NCI-H187 treated with DMSO at 0.1 percent for 48 hours (cell line): ENCODE results near the gene TMEM74B.

Experiments used
- DNase-seq: peaks from one replicate; lab custom pipeline; 2025; lab: John Stamatoyannopoulos, UW

Gene TMEM74B

DNA sequence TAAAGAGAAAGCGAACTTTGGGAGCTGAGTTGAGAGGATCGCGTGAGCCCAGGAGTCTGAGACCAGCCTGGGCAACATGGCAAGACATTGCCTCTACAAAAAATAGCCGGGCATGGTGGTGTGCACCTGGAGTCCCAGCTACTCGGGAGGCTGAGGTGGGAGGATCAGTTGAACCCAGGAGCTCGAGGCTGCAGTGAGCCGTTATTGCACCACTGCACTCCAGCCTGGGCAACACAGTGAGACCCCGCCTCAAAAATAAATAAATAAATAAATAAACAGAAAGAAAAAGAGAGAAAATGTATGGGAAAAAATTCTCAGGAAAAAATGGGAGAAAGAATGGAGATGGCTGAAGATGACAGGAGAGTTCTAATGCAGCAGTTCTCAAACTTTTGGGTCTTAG lies 21.0 kb upstream of the TMEM74B start:
- no peak for DNase-seq

DNA sequence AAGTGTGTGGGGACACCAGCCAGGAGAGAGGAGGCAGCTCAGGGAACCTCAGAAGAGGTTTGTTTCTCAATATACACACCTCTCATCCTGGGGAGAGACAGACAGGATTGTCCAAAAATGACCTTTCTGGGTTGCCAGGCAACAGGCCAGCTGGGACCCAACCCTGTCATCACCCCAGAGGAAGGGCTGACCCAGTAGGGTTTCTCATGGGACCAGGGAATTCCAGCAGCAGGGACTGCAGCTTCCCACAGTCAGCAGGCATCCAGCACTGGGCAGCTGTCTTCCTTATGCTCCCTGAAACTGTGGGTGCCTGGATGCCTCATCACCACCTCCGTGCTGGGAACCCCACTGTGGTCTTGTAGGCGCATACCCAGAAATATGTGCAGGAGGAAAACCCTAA lies 19.8 kb upstream of the TMEM74B start:
- DNase-seq: no peak

DNA sequence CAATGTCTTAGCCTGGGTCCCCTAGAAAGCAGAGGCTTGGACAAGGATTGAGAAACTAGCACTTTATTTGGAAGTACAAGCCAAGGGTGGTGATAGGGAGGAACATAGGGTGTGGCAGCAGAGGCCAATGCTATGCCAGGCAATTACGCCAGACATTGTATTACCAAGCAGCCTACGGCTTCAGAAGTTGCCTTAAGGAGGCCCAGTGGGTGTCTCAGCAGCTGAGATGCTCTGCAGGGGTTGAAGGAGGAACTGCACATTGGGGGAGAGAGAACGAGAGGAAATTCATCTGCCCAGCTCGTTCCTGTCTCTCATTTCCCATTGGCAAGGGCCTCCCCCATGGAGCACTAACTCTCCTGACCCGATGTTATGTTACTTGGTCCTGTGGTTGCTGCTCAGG lies 19.3 kb upstream of the TMEM74B start:
- no peak for DNase-seq

GRCh38 chr20:1203630-1204029 lies 18.8 kb upstream of the TMEM74B start:
- no peak for DNase-seq

DNA sequence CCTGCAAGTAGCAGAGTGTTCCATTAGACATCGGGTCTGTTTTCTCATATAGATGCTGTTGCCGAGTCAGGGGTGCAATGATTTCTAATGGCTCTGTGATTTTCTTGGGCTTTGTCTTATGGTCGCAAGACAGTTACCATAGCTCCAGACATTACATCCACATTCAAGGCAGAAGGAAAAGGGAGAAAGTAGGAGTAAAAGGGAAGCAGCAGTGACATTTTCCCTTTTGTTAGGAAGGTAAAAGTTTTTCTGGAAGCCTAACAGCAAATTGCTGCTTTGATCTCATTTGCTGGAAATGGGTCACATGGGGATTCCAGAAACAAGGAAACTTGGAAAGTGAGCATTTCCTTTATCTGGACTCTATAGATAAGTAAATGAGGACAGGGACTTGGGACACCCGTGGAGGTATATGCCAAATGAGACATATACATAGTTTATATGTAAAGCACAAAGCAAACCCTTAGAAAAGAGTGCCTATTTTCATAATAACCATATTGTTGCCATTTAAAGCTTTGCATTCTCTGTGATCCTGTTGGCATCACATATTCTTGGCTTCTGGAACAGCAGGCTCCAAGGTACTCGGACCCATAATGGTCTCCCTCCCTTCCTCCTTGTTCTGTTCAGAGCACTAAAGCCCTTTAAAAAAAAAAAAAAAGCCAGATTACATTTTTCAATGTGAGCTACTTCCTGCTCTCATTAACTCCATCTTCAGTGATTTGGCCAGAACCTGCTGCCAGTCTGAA lies 18.2 kb upstream of the TMEM74B start, which contains the start of gene C20orf202:
Gene C20orf202 (plus strand): TSS at position 693 of the 743 bp plus-strand sequence. CDS start 132 bp downstream, outside the sequence.
- DNase-seq: no peak

DNA sequence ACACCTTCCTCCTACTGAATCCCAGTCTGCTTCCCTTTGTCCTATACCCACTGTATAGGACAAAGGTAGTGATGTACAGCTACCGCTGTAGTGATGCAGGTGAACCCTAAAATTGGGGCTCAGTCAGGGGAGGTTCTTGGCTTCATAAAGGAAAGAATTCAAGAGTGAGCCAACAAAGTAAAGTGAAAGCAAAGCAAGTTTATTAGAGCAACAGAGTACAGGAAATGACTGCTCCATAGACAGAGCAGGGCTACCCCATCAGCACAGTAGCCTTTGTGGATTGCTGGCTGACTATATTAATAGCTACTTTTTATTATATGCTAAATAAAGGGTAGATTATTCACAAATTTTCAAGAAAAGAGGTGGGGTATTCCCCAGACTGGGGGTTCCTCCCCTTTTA lies 15.2 kb upstream of the TMEM74B start:
- DNase-seq: no peak

GRCh38 chr20:1199212-1199873 lies 14.6 kb upstream of the TMEM74B start:
- DNase-seq: no peak

- DNase-seq: no peak
These were observed 14.0 kb upstream of the TMEM74B start for GRCh38 chr20:1198751-1199150.

DNA sequence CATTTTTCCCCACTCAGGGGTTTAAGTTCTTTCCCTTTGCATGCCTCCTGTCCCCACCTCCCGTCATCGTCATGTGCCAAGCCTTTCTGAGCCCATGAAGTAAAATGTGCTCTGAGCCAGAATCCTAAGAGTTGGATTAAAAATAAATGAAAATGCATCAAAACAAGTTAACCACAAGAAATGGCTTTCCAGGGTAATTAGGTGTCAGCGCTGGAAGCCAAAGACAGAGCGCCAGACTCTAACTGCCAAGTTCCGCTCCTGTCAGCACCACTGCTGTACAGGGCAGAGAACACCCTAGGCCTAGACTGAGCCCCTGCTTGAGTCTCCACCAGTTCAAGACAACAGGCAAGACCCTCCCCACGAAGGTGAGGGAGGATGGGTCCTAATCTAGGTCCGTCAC lies 13.0 kb upstream of the TMEM74B start:
- no peak for DNase-seq

DNA sequence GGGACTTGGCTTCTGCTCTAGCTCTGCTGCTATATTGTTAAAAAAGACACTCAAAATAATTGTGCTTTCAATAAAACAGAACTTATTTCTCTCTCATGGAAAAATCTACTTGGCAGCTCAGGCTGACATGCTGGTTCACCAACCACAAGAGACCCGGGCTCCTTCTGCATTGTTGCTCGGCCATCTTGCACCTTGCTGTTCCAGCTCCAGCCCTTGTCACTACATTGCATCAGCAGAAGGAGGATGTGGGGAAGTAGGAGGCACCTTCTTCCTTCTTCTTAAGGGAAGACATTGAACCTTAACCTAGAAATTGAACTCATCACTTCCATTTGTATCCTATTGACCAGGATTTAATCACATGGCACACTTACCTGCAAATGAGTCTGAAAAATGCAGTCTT lies 11.9 kb upstream of the TMEM74B start:
- DNase-seq: no peak

GRCh38 chr20:1195226-1195625 lies 10.4 kb upstream of the TMEM74B start:
- DNase-seq: no peak

DNA sequence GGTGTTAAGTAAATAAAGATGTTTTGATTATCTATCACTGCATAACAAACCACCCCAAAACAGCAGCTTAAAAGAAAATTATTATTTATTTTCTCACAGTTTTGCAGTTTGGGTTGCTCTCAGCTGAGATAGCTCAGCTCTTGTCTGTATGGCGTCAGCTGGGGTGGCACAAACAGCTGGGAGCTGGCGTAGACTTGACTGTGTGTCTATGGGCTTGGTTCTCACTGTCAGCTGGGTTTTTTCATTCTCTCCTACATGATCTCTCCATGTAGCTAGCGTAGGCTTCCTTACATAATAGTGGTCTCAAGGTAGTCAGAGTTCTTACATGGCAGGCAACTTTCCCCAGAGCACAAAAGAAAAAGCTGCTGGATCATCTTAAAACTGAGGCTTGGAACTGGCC lies 6.5 kb upstream of the TMEM74B start:
- DNase-seq: no peak

DNA sequence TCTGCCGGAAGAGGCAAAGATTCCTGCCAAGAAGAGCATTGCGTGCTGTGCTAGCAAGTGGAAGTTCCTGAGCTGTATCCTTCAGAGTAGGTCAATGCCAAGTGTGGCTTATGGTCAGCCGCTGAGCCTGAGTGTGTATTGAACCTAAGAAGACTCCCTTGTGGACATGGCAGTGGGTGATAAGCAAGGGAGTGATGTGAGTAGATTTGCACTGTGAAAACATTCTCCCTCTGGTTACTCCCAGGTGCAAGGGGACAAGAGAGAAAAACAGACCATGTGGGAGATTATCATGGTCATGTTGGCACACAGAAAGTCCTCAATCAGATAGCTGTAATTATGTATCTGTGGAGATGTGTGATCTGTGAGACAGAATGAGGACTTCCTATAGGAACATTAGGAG lies 6.1 kb upstream of the TMEM74B start:
- DNase-seq: no peak

GRCh38 chr20:1189827-1190226 lies 5.0 kb upstream of the TMEM74B start:
- DNase-seq: no peak

DNA sequence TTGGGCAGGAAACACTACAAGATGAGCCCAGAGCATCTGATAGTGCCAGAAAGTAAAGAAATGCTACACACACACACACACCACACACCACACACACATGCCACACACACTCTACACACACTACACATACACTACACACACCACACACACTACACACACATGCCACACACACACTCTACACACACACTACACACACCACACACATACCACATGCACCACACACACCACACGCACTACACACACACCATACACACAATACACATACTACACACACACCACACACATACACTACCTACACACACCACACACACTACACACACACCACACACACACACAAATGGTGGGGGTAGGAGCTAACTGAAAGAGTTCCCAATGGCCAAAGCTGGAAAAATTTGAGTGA lies 3.6 kb upstream of the TMEM74B start:
- DNase-seq: no peak

DNA sequence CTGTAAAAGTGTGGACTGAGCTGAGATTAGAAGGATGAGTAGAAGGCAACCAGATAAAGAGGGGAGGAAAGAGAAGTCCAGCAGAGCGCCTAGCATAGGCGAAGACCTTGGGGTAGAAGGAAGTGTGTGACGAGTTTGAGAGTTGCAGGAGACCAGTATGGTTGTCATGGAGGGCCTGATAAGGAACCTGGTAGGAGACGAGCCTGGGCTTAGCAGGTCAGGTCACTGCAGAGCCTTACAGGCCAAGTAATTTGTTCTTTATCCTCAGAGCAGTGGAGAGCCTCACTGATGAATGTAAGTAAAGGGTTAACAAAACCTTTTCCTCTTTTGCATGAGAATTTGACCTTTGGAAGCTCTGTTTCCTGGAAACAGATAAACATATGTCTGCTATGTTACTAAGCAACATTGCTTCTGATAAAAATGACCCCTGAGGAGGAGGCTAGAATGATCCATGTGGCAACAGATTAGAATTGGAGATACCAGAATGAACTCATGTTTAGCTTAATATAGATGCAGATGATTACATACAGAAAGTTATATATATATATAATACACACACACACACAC lies 2.9 kb upstream of the TMEM74B start:
- DNase-seq: no peak

DNA sequence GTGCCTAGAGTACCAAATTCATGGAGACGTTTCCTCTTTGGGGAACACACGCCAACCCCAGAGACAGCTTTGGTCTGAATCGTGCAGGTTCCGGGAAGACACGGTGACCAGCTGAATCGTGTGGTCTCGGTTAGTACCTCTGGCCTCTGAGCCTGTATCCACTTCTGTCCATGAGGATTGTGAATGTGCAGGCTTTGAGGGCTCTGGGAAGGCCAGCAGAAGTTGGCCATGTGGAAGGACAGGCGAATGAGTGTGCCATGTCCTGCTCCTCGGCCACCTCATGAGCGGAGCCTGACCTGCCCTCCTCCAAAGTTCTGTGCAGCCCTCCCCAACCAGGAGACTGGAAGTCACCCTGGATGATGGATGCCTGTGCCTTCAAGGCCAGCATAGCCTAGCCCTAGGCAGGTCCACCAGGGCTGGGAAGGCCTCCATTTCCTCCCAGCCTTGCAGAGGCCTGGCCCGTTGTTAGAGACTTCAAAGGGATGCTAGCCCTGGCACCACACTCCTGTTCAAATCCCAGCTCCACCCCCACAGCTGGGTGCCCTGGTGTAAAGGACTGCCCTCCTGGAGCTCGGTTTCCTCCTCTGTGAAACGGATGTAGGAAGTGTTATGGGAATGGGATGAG lies 1.7 kb upstream of the TMEM74B start:
- no peak for DNase-seq

DNA sequence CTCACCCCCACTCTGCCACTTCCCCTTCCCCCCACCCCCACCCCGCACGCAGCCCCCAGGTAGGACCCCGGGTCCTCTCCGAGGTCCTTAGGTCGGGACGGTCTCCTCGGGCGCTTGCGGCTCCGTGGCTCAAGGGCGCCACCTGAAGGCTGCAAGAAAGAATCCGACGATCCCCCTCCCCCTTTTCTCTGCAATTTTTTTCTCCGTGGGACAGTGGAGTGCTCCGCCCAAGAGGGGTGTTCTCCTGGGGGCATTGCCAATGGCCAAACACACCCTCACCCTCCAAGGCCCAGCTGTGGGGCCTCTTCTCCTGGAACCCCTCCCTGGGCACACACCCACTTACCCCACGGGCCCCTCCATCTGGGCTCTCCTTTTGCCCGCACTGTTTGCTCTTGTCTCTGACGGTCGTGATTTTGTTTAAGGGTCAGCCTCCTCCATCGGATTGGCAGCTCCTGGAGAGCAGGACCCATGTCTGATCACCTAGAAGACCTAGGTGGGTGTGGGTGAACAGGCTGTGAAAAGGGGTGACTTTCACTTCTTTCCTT lies 1.1 kb upstream of the TMEM74B start:
- no peak for DNase-seq

- DNase-seq: no peak
These were observed 548 bp upstream of the TMEM74B start for GRCh38 chr20:1185316-1185741.

GRCh38 chr20:1184260-1184637 lies 532 bp downstream of the TMEM74B start:
- no peak for DNase-seq

- no peak for DNase-seq
These were observed 1.6 kb downstream of the TMEM74B start for GRCh38 chr20:1183153-1183552.

- no peak for DNase-seq
These were observed 2.7 kb downstream of the TMEM74B start for GRCh38 chr20:1182106-1182505.

- no peak for DNase-seq
These were observed 3.8 kb downstream of the TMEM74B start for GRCh38 chr20:1180949-1181348.
